Caco-2 (cell line): ENCODE measurements around the gene SLC1A7. TPM values are rescaled to one million over a fixed set of nuclear protein-coding genes. Genes with fewer than 3 reads are reported as not detected.

Experiments used
- Bru-seq: library from RNA; stranded (reverse); fragments of 400-500 nt; gene quantifications from one replicate; lab custom pipeline; 2021; lab: Mats Ljungman, UMichigan
- BruChase-seq, 2 experiments: library from RNA; stranded (reverse); fragments of 400-500 nt; gene quantifications; one replicate each; lab custom pipeline; 2021; lab: Mats Ljungman, UMichigan
- BruUV-seq: library from RNA; stranded (reverse); fragments of 400-500 nt; replicated peaks from 2 replicates; lab custom pipeline; 2021; lab: Mats Ljungman, UMichigan
- CTCF ChIA-PET: fragments of 300-600 bp; sonication (Branson Sonifier 250); formaldehyde crosslinking; loops from one replicate; lab custom pipeline; 2022; ENCODE audit warnings: antibody characterized with exemption; lab: Charles Lee
- POLR2A ChIA-PET: fragments of 300-600 bp; sonication (Branson Sonifier 250); formaldehyde crosslinking; loops from one replicate; lab custom pipeline; 2022; ENCODE audit warnings: antibody characterized with exemption; lab: Charles Lee
- DNase-seq, 2 experiments: peaks; one replicate each; pipeline versions ENCODE4 v3.0.0 to v3.0.0-alpha.2; 2020 to 2022
- H3K27me3 ChIP-seq: replicated peaks from 2 replicates; pipeline ENCODE4 v1.6.0; 2011; ENCODE audit warnings: low read length; ENCODE audit not compliant: control insufficient read depth, insufficient read depth
- H3K36me3 ChIP-seq: 2 replicates; pipeline ENCODE4 v1.5.1; 2011; ENCODE audit warnings: low read length; ENCODE audit not compliant: control insufficient read depth, insufficient read depth
- H3K4me1 ChIP-seq: fragments of 250-450 bp; sonication (Bioruptor Pico); 2 replicates; pipeline ENCODE4 v1.5.1; 2020; ENCODE audit warnings: mild to moderate bottlenecking
- H3K4me3 ChIP-seq: 2 replicates; pipeline ENCODE4 v1.5.1; 2011; ENCODE audit warnings: low read depth, mild to moderate bottlenecking, control low read depth, low read length
- H3K9me3 ChIP-seq: fragments of 250-450 bp; sonication (Bioruptor Pico); 2 replicates; pipeline ENCODE4 v1.5.1; 2020; ENCODE audit warnings: mild to moderate bottlenecking, moderate library complexity
- H3K27ac Mint-ChIP-seq: one replicate; pipeline ENCODE4 v1.8.0; 2022; ENCODE audit warnings: mixed read lengths; ENCODE audit not compliant: unreplicated experiment
- H3K27me3 Mint-ChIP-seq: one replicate; pipeline ENCODE4 v1.8.0; 2022; ENCODE audit warnings: mixed read lengths; ENCODE audit not compliant: insufficient read depth, unreplicated experiment
- H3K36me3 Mint-ChIP-seq: one replicate; pipeline ENCODE4 v1.8.0; 2022; ENCODE audit warnings: mild to moderate bottlenecking, mixed read lengths; ENCODE audit not compliant: insufficient read depth, unreplicated experiment
- H3K4me1 Mint-ChIP-seq: one replicate; pipeline ENCODE4 v1.8.0; 2022; ENCODE audit warnings: low read depth, mixed read lengths; ENCODE audit not compliant: unreplicated experiment
- H3K4me3 Mint-ChIP-seq: one replicate; pipeline ENCODE4 v1.8.0; 2022; ENCODE audit warnings: mild to moderate bottlenecking, moderate library complexity, mixed read lengths; ENCODE audit not compliant: unreplicated experiment
- H3K9me3 Mint-ChIP-seq: one replicate; pipeline ENCODE4 v1.8.0; 2022; ENCODE audit warnings: mixed read lengths; ENCODE audit not compliant: unreplicated experiment
- intact Hi-C: fragments of 100-400 bp; cut with micrococcal nuclease; formaldehyde crosslinking; loops from one replicate; pipeline ENCODE4 v1.10.0; 2022; ENCODE audit not compliant: unreplicated experiment
- long read RNA-seq: library from polyadenylated mRNA; stranded (forward); transcript quantifications from one replicate; pipeline ENCODE4 v2.0.0, GENCODE V29; 2022
- total RNA-seq: library from RNA; stranded (reverse); gene quantifications from 2 replicates; pipeline ENCODE4 v1.2.3, GENCODE V29; 2022
- TF ChIP-seq, protein P1 (sequence below), 2 experiments: fragments of 200-600 bp in 1 of 2; IDR thresholded peaks; 1 replicate in 1 of 2; 2 replicates in 1 of 2; pipeline versions ENCODE4 v1.5.1 to v1.8.0; 2011 to 2022; ENCODE audit warnings: antibody characterized with exemption in 1 of 2, control low read depth in 1 of 2, inconsistent platforms in 1 of 2, low read depth in 1 of 2, low read length in 1 of 2, mild to moderate bottlenecking in 1 of 2, moderate library complexity in 1 of 2; ENCODE audit not compliant: insufficient read depth in 1 of 2, severe bottlenecking in 1 of 2, unreplicated experiment in 1 of 2

Gene SLC1A7
- total RNA-seq, result not detected in 2 replicates
- not detected for Bru-seq, nascent RNA
- percentile 6 among the genes with signal in this experiment for BruChase-seq, experiment 1, labeled RNA remaining after a 2-hour chase
- BruChase-seq, experiment 2, labeled RNA remaining after a 6-hour chase, result percentile 5 among the genes with signal in this experiment
- long read RNA-seq, result 0 reads

DNA sequence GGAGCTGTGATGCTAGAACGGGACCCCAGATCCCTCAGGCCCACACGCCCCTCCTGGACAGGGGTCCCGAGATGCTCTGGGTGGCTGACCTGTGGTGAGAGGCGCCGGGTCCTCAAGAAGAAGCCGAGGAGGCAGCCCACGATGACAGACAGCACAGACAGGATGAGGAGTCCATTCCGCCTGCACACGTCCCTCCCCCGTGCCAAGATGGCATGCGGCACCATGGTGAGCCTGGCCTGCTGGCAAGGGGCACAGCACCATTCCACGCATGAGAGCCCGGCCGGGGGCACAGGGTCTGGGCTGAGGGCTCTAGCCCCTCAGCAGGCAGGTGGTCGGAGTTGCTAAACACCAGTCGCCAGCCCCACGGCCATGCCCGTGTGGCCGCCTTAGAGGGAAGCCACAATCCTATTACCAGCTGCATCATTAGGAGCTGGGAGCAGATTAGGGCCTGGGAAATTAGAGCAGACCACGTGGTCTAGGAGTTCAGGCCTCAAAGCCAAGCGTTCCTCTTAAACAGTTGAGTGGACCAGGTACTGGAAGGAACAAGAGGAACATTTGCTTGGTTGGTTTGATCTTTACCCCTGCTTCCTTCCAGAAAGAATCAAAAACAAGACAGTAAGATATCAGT lies at the start of gene SLC1A7:
SLC1A7 (minus strand) TSS at position 413 of the 628 bp plus-strand sequence; CDS start at position 224, 189 bp downstream.
- Mint-ChIP-seq H3K9me3 (peaks cover 9% of the 10 kb centered on the region), H3K27ac (no peak within 1 kb of the TSS), H3K36me3 (no peaks in the 10 kb centered on the region), H3K4me1 (peaks cover 12% of the 10 kb centered on the region), H3K4me3 (no peak within 1 kb of the TSS), H3K27me3 (no peaks in the 10 kb centered on the region)
- CTCF ChIA-PET, result no interaction called here
- POLR2A ChIA-PET, result no interaction called here
- TF ChIP-seq, protein P1, sequence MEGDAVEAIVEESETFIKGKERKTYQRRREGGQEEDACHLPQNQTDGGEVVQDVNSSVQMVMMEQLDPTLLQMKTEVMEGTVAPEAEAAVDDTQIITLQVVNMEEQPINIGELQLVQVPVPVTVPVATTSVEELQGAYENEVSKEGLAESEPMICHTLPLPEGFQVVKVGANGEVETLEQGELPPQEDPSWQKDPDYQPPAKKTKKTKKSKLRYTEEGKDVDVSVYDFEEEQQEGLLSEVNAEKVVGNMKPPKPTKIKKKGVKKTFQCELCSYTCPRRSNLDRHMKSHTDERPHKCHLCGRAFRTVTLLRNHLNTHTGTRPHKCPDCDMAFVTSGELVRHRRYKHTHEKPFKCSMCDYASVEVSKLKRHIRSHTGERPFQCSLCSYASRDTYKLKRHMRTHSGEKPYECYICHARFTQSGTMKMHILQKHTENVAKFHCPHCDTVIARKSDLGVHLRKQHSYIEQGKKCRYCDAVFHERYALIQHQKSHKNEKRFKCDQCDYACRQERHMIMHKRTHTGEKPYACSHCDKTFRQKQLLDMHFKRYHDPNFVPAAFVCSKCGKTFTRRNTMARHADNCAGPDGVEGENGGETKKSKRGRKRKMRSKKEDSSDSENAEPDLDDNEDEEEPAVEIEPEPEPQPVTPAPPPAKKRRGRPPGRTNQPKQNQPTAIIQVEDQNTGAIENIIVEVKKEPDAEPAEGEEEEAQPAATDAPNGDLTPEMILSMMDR (IDR thresholded peaks at IDR 0.05; ENCODE audit: insufficient read depth in 1 of 2, low read depth in 1 of 2, low read length in 1 of 2, severe bottlenecking in 1 of 2, unreplicated experiment in 1 of 2), result no peak
- BruUV-seq, result no TSS peak
- no peak for DNase-seq
- intact Hi-C loops, result no loop called here
- H3K4me3 ChIP-seq, result no peak within 1 kb of the TSS
- no peaks in the 10 kb centered on the region for H3K27me3 ChIP-seq
- H3K9me3 ChIP-seq, result 0 out of 2 replicates have a peak, but pooled peaks cover 5% of the 10 kb centered on the region
- no peaks in the 10 kb centered on the region for H3K36me3 ChIP-seq
- peaks cover 23% of the 10 kb centered on the region for H3K4me1 ChIP-seq

DNA sequence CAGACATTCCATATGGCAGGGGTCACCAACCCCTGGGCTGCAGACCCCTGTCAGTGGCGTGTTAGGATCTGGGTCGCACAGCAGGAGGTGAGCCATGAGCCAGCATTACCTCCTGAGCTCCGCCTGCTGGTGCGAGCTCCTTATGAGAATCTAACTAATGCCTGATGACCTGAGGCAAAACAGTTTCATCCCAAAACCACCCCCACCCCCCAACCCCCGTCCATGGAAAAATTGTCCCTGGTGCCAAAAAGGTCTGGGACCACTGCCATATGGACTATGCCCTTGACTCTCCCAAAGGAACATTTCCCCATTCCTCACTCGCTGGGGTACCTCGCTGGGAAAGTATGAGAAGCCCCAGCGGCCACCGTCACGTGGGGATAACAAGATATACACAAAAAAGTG lies 47.8 kb upstream of the SLC1A7 start:
- CTCF ChIA-PET, result interaction anchor here (0.5 kb wide), 1 partner anchor 499 kb away, joined by 5 read pairs; no protein-coding TSS in a partner anchor
- H3K4me1 ChIP-seq, result peaks cover 3% of the 10 kb centered on the region; the same call in 1 of the 2 replicates
- H3K4me1 Mint-ChIP-seq, result peaks cover 7% of the 10 kb centered on the region

DNA sequence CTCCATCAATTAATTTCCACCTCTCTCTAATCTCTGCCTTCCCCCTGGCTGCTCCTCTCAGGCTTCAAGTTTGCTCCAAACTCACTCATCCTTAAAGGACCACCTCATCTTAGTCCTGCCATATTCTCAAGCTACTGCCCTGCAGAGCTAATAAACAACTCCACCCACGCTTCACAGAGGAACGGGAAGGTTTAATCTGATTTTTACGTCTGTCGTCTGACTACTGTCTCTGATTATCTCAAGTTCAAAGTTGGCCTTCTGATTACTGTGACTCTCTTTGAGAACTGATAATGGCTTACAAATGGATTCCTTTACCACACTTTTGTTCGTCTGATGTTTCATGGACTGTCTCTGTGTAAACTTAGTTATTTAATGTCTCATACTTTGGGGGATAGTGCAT lies 46.6 kb upstream of the SLC1A7 start:
- TF ChIP-seq, protein P1 (IDR thresholded peaks at IDR 0.05; ENCODE audit: insufficient read depth in 1 of 2, low read depth in 1 of 2, low read length in 1 of 2, severe bottlenecking in 1 of 2, unreplicated experiment in 1 of 2), result no peak
- H3K4me3 ChIP-seq, result no peak overlapping the region
- ChIA-PET POLR2A (no interaction called here), CTCF (no interaction called here)
- H3K4me3 Mint-ChIP-seq, result no peak overlapping the region
- peaks cover 8% of the 10 kb centered on the region for H3K4me1 ChIP-seq
- H3K9me3 Mint-ChIP-seq, result no peaks in the 10 kb centered on the region
- H3K9me3 ChIP-seq, result no peaks in the 10 kb centered on the region
- BruUV-seq, result no TSS peak
- H3K4me1 Mint-ChIP-seq, result peaks cover 7% of the 10 kb centered on the region
- H3K36me3 ChIP-seq, result no peaks in the 10 kb centered on the region
- DNase-seq, result no peak
- no peaks in the 10 kb centered on the region for H3K36me3 Mint-ChIP-seq
- H3K27ac Mint-ChIP-seq, result no peak overlapping the region
- H3K27me3 Mint-ChIP-seq, result no peaks in the 10 kb centered on the region
- H3K27me3 ChIP-seq, result no peaks in the 10 kb centered on the region
- intact Hi-C loops, result no loop called here

More for the DNA sequence above, 47.8 kb upstream of the SLC1A7 start:
- Mint-ChIP-seq H3K27me3 (no peaks in the 10 kb centered on the region), H3K36me3 (no peaks in the 10 kb centered on the region), H3K4me3 (no peak overlapping the region), H3K27ac (no peak overlapping the region), H3K9me3 (no peaks in the 10 kb centered on the region)
- intact Hi-C loops, result no loop called here
- Histone ChIP-seq H3K36me3 (no peaks in the 10 kb centered on the region), H3K27me3 (no peaks in the 10 kb centered on the region), H3K4me3 (no peak overlapping the region), H3K9me3 (no peaks in the 10 kb centered on the region)
- BruUV-seq, result no TSS peak
- TF ChIP-seq, protein P1 (IDR thresholded peaks at IDR 0.05; ENCODE audit: insufficient read depth in 1 of 2, low read depth in 1 of 2, low read length in 1 of 2, severe bottlenecking in 1 of 2, unreplicated experiment in 1 of 2), result no peak
- no peak for DNase-seq
- POLR2A ChIA-PET, result no interaction called here
